Left colon (tissue), 2 donors: ENCODE data around the gene CUEDC1. TPM values are rescaled to one million over a fixed set of nuclear protein-coding genes. Genes with fewer than 3 reads are reported as not detected.

Experiments used
- ATAC-seq: fragments of 200-7000 bp; cut with Tn5 transposase; one replicate; pipeline ENCODE4 v1.9.1; 2020; ENCODE audit warnings: mild to moderate bottlenecking, moderate library complexity
- DNase-seq, 2 donors: peaks; one replicate each; pipeline ENCODE4 v3.0.0-alpha.2; 2020
- intact Hi-C, 2 donors: fragments of 100-400 bp; cut with DNase I in 1 of 2; cut with micrococcal nuclease in 1 of 2; formaldehyde crosslinking; loops; one replicate each; pipeline versions ENCODE4 v1.11.2 to v1.14.0; 2022; cut with DNase I, micrococcal nuclease
- total RNA-seq, 2 donors: library from RNA; stranded (reverse); fragmentation: NEBNext Ultra II Directional; extraction: Animal tissue kit (Norgen Biotek cat#: 25700); gene quantifications; one replicate each; pipeline ENCODE4 v1.2.1, GENCODE V29; 2021
- donor health status: DM: no; HTN: no; CAD: no.
- donor health status: DM: yes; HTN: yes; CAD: no.

The CUEDC1 gene
- total RNA-seq, 2 donors from 2014 or later = 16.5 to 29.6 TPM

GRCh38 chr17:57946798-57947358, 8.3 kb downstream of the CUEDC1 start:
- DNase-seq (peak; percentile 47 to 83), ATAC-seq (peak; percentile 87)
- intact Hi-C loops = no loop called here

GRCh38 chr17:57945996-57946797, 9.0 kb downstream of the CUEDC1 start:
- ATAC-seq = peak; percentile 44
- DNase-seq = no peak
- intact Hi-C loops = no loop called here

GRCh38 chr17:57944908-57945307, 10.3 kb downstream of the CUEDC1 start:
- intact Hi-C loops = no loop called here
- ATAC-seq = no peak
- DNase-seq = no peak

- intact Hi-C loops = no loop called here
- ATAC-seq = no peak
Measured at GRCh38 chr17:57943645-57944044, 11.6 kb downstream of the CUEDC1 start.

GRCh38 chr17:57943140-57943539, 12.1 kb downstream of the CUEDC1 start:
- intact Hi-C loops = no loop called here
- no peak for ATAC-seq
- no peak for DNase-seq

More at GRCh38 chr17:57943645-57944044, 11.6 kb downstream of the CUEDC1 start:
- no peak for DNase-seq

- intact Hi-C loops = no loop called here
- DNase-seq (no peak), ATAC-seq (no peak)
Measured at GRCh38 chr17:57941384-57942370, 13.5 kb downstream of the CUEDC1 start.

GRCh38 chr17:57940653-57941329, 14.4 kb downstream of the CUEDC1 start:
- ATAC-seq (peak; percentile 8), DNase-seq (peak in 1 of 2 donors; percentile 66)
- intact Hi-C loops = no loop called here

GRCh38 chr17:57940231-57940630, 15.0 kb downstream of the CUEDC1 start:
- ATAC-seq = peak; percentile 34

GRCh38 chr17:57939797-57940196, 15.4 kb downstream of the CUEDC1 start:
- intact Hi-C loops = no loop called here
- ATAC-seq = peak; percentile 64
- peak; percentile 65 to 75 for DNase-seq

More at GRCh38 chr17:57940231-57940630, 15.0 kb downstream of the CUEDC1 start:
- DNase-seq = peak in 1 of 2 donors; percentile 54
- intact Hi-C loops = no loop called here

- peak; percentile 49 to 63 for DNase-seq
- ATAC-seq = peak; percentile 76
- intact Hi-C loops = no loop called here
Measured at GRCh38 chr17:57938061-57938502, 17.1 kb downstream of the CUEDC1 start.

GRCh38 chr17:57937492-57937891, 17.7 kb downstream of the CUEDC1 start:
- DNase-seq = no peak
- intact Hi-C loops = no loop called here
- no peak for ATAC-seq

- ATAC-seq (no peak), DNase-seq (peak in 1 of 2 donors; percentile 63)
- intact Hi-C loops = no loop called here
Measured at GRCh38 chr17:57935833-57936807, 19.1 kb downstream of the CUEDC1 start.

- ATAC-seq (no peak), DNase-seq (no peak)
- intact Hi-C loops = no loop called here
Measured at GRCh38 chr17:57931488-57932137, 23.6 kb downstream of the CUEDC1 start.

GRCh38 chr17:57930239-57930638, 25.0 kb downstream of the CUEDC1 start:
- ATAC-seq = no peak
- no peak for DNase-seq
- intact Hi-C loops = no loop called here

GRCh38 chr17:57929386-57929785, 25.8 kb downstream of the CUEDC1 start:
- ATAC-seq = no peak
- intact Hi-C loops = no loop called here

GRCh38 chr17:57928928-57929327, 26.3 kb downstream of the CUEDC1 start:
- DNase-seq (no peak), ATAC-seq (no peak)
- intact Hi-C loops = no loop called here

More at GRCh38 chr17:57929386-57929785, 25.8 kb downstream of the CUEDC1 start:
- no peak for DNase-seq
